ENCODE data around the gene CDH4.
"Not testable (repeated sequence)": the region's sequence is repeated elsewhere in the genome, so short reads cannot be mapped to it uniquely, and the experiment has no call there.

GRCh38 chr20:61479433-61479832 is 227.4 kb downstream of the CDH4 start:
- not testable (repeated sequence) for TF ChIP-seq CTCF, EZH2phosphoT487 (IDR thresholded peaks at IDR 0.05)

All from neural progenitor cell (in vitro differentiated cells).